Upper lobe of left lung (tissue), 4 donors: Measurements from ENCODE around the gene C11orf97.

Experiments used
- CTCF ChIP-seq, 6 experiments: fragments of 450-650 bp in 4 of 6; fragments of 200-600 bp in 2 of 6; sonication (generic) in 2 of 6; IDR thresholded peaks; one replicate each; pipeline ENCODE4 v1.5.1; 2016 to 2019; ENCODE audit warnings: antibody characterized with exemption in 6 of 6
- POLR2A ChIP-seq, 4 donors: fragments of 450-650 bp; IDR thresholded peaks; one replicate each; pipeline ENCODE4 v1.5.1; 2016 to 2017; ENCODE audit warnings: antibody characterized with exemption in 4 of 4, mild to moderate bottlenecking in 2 of 4
- POLR2AphosphoS5 ChIP-seq, 2 donors: sonication (generic); formaldehyde crosslinking; IDR thresholded peaks; one replicate each; pipeline ENCODE4 v1.5.1; 2017; ENCODE audit warnings: antibody characterized with exemption in 2 of 2

DNA sequence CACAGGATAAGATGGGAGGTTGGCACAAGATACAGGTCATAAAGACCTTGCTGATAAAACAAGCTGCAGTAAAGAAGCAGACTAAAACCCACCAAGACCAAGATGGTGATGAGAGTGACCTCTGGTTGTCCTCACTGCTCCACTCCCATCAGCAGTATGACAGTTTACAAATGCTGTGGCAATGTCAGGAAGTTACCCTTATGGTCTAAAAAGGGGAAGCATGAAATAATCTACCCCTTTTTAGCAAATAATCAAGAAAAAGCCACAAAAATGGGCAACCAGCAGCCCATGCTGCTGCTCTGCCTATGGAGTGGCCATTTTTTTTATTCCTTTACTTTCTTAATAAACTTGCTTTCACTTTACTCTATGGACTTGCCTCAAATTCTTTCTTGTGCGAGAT is 46.2 kb downstream of the C11orf97 start:
- TF ChIP-seq CTCF (IDR thresholded peaks at IDR 0.05) (no peak), POLR2AphosphoS5 (IDR thresholded peaks at IDR 0.05) (no peak), POLR2A (IDR thresholded peaks at IDR 0.05) (no peak)
